ENCODE results near the gene ANKRD60.

ANKRD60 gene

GRCh38 chr20:58174708-58175280 is 53.7 kb downstream of the ANKRD60 start:
- H3K36me3 ChIP-seq (ENCODE audit: insufficient read depth) = no peaks in the 10 kb centered on the region
- no peak overlapping the region for H3K4me2 ChIP-seq
- no peak overlapping the region for H3K27ac ChIP-seq
- TF ChIP-seq CTCF (conservative IDR thresholded peaks at IDR 0.05; ENCODE audit: low read depth, low read length) = no peak
- no peaks in the 10 kb centered on the region for H4K20me1 ChIP-seq (ENCODE audit: insufficient read depth)
- H3K9ac ChIP-seq = no peak overlapping the region
- H3K4me3 ChIP-seq (IDR thresholded peaks at IDR 0.05; ENCODE audit: insufficient read depth, low read depth, low read length) = no peak overlapping the region
- no peak overlapping the region for H2AFZ ChIP-seq (ENCODE audit: low read depth)
- peaks cover 7% of the 10 kb centered on the region for H3K4me1 ChIP-seq (ENCODE audit: low read depth, poor library complexity, severe bottlenecking)
- H3K27me3 ChIP-seq (ENCODE audit: insufficient read depth, low read depth) = peaks cover 41% of the 10 kb centered on the region; the same call in 1 of the 2 replicates
- no peaks in the 10 kb centered on the region for H3K79me2 ChIP-seq (ENCODE audit: insufficient read depth, low read depth)

- Histone ChIP-seq H3K79me2 (ENCODE audit: insufficient read depth, low read depth) (no peaks in the 10 kb centered on the region), H3K36me3 (ENCODE audit: insufficient read depth) (no peaks in the 10 kb centered on the region), H2AFZ (ENCODE audit: low read depth) (no peak overlapping the region), H3K4me1 (ENCODE audit: low read depth, poor library complexity, severe bottlenecking) (peaks cover under 1% of the 10 kb centered on the region), H3K9ac (no peak overlapping the region), H3K4me3 (IDR thresholded peaks at IDR 0.05; ENCODE audit: insufficient read depth, low read depth, low read length) (no peak overlapping the region), H4K20me1 (ENCODE audit: insufficient read depth) (no peaks in the 10 kb centered on the region), H3K27me3 (ENCODE audit: insufficient read depth, low read depth) (peaks cover 37% of the 10 kb centered on the region; the same call in 1 of the 2 replicates), H3K4me2 (no peak overlapping the region), H3K27ac (no peak overlapping the region)
- no peak for TF ChIP-seq CTCF (conservative IDR thresholded peaks at IDR 0.05; ENCODE audit: low read depth, low read length)
These were observed 54.3 kb downstream of the ANKRD60 start for GRCh38 chr20:58173930-58174707.

DNA sequence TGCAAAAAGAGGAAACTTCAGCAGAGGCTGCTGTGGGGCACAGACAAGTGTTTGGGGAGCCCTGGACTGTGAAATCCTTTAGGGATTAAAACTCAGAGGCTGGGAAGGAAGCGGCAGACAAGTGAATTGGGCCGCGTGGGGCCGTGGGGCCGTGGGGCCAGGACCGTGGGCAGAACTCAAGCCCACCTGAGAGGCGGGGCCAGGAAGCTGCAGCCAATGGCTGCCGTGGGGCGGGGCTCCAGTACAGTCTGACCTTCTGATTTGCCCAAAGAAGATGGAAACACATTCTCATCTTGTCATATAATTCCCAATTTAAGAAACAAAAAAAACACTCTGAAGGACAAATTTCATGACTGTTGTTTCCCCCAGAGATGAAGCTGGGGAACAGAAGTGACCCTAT is 55.4 kb downstream of the ANKRD60 start:
- Histone ChIP-seq H2AFZ (ENCODE audit: low read depth) (no peak overlapping the region), H3K27me3 (ENCODE audit: insufficient read depth, low read depth) (peaks cover 29% of the 10 kb centered on the region; the same call in 1 of the 2 replicates), H3K9ac (no peak overlapping the region), H3K79me2 (ENCODE audit: insufficient read depth, low read depth) (no peaks in the 10 kb centered on the region), H4K20me1 (ENCODE audit: insufficient read depth) (no peaks in the 10 kb centered on the region), H3K27ac (no peak overlapping the region), H3K36me3 (ENCODE audit: insufficient read depth) (no peaks in the 10 kb centered on the region), H3K4me1 (ENCODE audit: low read depth, poor library complexity, severe bottlenecking) (no peaks in the 10 kb centered on the region), H3K4me2 (no peak overlapping the region), H3K4me3 (IDR thresholded peaks at IDR 0.05; ENCODE audit: insufficient read depth, low read depth, low read length) (no peak overlapping the region)
- no peak for TF ChIP-seq CTCF (conservative IDR thresholded peaks at IDR 0.05; ENCODE audit: low read depth, low read length)

- Histone ChIP-seq H3K4me2 (no peak overlapping the region), H3K4me3 (IDR thresholded peaks at IDR 0.05; ENCODE audit: insufficient read depth, low read depth, low read length) (no peak overlapping the region), H4K20me1 (ENCODE audit: insufficient read depth) (no peaks in the 10 kb centered on the region), H3K36me3 (ENCODE audit: insufficient read depth) (no peaks in the 10 kb centered on the region), H3K4me1 (ENCODE audit: low read depth, poor library complexity, severe bottlenecking) (no peaks in the 10 kb centered on the region), H3K27ac (no peak overlapping the region), H3K27me3 (ENCODE audit: insufficient read depth, low read depth) (peaks cover 31% of the 10 kb centered on the region; the same call in 1 of the 2 replicates), H2AFZ (ENCODE audit: low read depth) (no peak overlapping the region), H3K79me2 (ENCODE audit: insufficient read depth, low read depth) (no peaks in the 10 kb centered on the region), H3K9ac (no peak overlapping the region)
- no peak for TF ChIP-seq CTCF (conservative IDR thresholded peaks at IDR 0.05; ENCODE audit: low read depth, low read length)
These were observed 56.5 kb downstream of the ANKRD60 start for GRCh38 chr20:58171796-58172425.
